Measurements from ENCODE around the gene ENG.
A peak's percentile ranks its signal among the peaks of the same experiment; 100 is the strongest.

Gene ENG

GRCh38 chr9:127780126-127780885 is 74.2 kb downstream of the ENG start:
- no peak overlapping the region; the same call in 1 of the 2 replicates for H3K27ac ChIP-seq
- no peaks in the 10 kb centered on the region for H3K9me3 ChIP-seq (ENCODE audit: severe bottlenecking)
- TF ChIP-seq, protein P1, sequence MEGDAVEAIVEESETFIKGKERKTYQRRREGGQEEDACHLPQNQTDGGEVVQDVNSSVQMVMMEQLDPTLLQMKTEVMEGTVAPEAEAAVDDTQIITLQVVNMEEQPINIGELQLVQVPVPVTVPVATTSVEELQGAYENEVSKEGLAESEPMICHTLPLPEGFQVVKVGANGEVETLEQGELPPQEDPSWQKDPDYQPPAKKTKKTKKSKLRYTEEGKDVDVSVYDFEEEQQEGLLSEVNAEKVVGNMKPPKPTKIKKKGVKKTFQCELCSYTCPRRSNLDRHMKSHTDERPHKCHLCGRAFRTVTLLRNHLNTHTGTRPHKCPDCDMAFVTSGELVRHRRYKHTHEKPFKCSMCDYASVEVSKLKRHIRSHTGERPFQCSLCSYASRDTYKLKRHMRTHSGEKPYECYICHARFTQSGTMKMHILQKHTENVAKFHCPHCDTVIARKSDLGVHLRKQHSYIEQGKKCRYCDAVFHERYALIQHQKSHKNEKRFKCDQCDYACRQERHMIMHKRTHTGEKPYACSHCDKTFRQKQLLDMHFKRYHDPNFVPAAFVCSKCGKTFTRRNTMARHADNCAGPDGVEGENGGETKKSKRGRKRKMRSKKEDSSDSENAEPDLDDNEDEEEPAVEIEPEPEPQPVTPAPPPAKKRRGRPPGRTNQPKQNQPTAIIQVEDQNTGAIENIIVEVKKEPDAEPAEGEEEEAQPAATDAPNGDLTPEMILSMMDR (IDR thresholded peaks at IDR 0.05; ENCODE audit: low read depth, low read length): no peak
- no peaks in the 10 kb centered on the region for H3K36me3 ChIP-seq
- DNase-seq: no peak
- no peak overlapping the region for H3K4me3 ChIP-seq (ENCODE audit: low read depth, low read length)
- H3K27me3 ChIP-seq (ENCODE audit: insufficient read depth, low read depth, severe bottlenecking): no peaks in the 10 kb centered on the region

DNA sequence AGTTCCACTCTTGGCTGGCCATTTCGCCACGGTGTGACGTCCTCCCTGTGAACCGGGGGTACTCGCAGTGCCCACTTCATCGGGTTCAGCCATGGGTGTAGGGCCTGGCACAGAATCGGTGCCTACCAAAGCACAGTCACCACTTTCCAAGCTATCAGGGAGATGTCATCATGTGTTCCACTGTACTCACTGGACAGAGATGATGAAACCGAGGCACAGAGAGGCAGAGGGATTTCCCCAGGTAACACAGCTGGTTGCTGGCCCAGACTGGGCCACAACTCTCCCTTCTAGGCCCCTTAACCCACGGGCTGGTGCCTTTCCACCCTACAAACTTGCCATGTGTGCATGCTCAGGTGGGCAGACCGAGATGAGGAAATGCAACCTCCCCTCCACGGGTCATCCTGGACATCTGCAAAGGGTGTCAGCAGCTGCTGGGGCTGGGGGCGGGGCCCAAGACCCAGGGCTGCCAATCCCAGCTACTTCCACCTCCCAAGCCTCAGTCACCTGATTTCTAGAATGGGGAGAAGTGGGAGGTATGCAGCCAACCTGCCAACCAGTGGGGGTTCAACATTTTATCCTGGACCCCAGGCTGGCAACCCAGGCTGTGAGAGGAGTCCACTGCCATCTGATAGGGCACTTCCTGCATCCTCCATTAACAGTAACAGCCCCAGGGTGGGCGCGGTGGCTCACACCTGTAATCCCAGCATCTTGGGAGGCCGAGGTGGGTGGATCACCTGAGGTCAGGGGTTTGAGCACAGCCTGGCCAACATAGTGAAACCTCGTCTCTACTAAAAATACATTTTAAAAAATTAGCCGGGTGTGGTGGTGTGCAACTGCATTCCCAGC is 75.1 kb downstream of the ENG start:
- Histone ChIP-seq H3K27me3 (ENCODE audit: insufficient read depth, low read depth, severe bottlenecking) (no peaks in the 10 kb centered on the region), H3K27ac (no peak overlapping the region), H3K36me3 (no peaks in the 10 kb centered on the region), H3K9me3 (ENCODE audit: severe bottlenecking) (no peaks in the 10 kb centered on the region), H3K4me3 (ENCODE audit: low read depth, low read length) (no peak overlapping the region)
- TF ChIP-seq, protein P1 (IDR thresholded peaks at IDR 0.05; ENCODE audit: low read depth, low read length): no peak
- DNase-seq: no peak

DNA sequence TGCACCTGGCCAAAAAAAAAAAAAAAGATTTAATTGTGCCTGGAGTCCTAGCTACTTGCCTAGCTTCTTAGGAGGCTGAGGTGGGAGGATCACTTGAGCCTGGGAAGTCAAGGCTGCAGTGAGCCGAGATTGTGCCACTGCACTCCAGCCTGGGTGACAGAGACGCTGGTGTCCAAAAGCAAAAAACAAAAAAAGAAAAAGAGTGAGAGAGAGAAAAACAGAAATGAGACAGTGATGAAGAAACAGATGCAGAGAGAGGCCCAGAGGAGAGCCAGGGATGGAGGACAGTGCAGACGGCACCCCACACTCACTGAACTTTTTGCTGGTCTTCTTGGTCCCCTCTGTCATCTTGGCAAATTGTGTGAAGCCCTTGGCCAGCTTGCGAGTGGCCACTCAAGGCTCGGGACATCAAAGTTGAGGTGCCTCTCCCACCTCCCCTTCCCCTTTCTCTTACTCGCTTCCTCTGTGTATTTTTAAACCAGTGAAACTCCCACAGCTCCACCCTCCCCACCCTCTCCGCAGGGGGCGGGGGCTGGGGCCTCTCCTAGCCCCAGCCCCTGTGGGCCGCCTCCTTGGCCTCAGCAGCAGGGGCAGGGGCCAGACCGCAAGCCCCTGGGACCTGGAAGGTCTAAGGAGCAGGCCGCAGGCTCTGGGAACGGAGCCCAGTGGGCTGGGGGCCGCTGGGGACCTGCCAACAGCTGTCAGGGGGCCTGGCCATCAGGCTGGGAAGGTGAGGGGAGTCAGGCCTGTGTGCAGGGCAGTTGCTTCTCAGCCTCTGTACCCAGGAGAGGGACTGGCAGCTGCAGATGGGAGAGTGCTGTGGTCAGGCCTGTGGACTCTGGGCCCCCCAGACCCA is 76.0 kb downstream of the ENG start, which contains the start of gene SH2D3C:
Gene SH2D3C (minus strand): TSS at position 387 of the 856 bp plus-strand sequence. CDS start 39 bp downstream, at position 348.
- Histone ChIP-seq H3K4me3 (ENCODE audit: low read depth, low read length) (no peak within 1 kb of the TSS), H3K36me3 (no peaks in the 10 kb centered on the region), H3K27ac (peak within 1 kb of the TSS; percentile 6; the same call in 1 of the 2 replicates), H3K9me3 (ENCODE audit: severe bottlenecking) (no peaks in the 10 kb centered on the region), H3K27me3 (ENCODE audit: insufficient read depth, low read depth, severe bottlenecking) (no peaks in the 10 kb centered on the region)
- TF ChIP-seq, protein P1 (IDR thresholded peaks at IDR 0.05; ENCODE audit: low read depth, low read length): no peak
- DNase-seq: no peak

- H3K27me3 ChIP-seq (ENCODE audit: insufficient read depth, low read depth, severe bottlenecking): no peaks in the 10 kb centered on the region
- H3K36me3 ChIP-seq: no peaks in the 10 kb centered on the region
- no peaks in the 10 kb centered on the region for H3K9me3 ChIP-seq (ENCODE audit: severe bottlenecking)
- no peak for DNase-seq
- no peak overlapping the region for H3K4me3 ChIP-seq (ENCODE audit: low read depth, low read length)
- TF ChIP-seq, protein P1 (IDR thresholded peaks at IDR 0.05; ENCODE audit: low read depth, low read length): no peak
- no peak overlapping the region for H3K27ac ChIP-seq
Observed at GRCh38 chr9:127777368-127777980, 77.0 kb downstream of the ENG start.

DNA sequence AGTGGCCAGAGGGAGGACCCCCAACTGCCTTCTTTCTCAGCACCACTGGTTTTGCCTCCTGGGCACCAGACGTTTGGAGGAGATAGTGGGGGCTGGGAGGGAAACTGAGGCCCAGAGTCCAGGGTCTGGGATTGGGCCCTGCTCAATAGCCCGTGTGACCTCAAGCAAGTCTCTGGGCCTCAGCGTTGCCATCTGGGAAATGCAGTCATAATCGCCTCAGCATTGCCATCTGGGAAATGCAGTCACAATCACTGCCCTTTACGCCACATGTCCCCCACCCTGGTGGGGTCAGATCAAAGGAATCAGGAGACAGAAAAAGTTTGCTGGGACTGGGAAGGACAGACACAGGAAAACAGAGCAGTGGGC is 77.6 kb downstream of the ENG start:
- Histone ChIP-seq H3K4me3 (ENCODE audit: low read depth, low read length) (no peak overlapping the region), H3K36me3 (no peaks in the 10 kb centered on the region), H3K27ac (no peak overlapping the region), H3K9me3 (ENCODE audit: severe bottlenecking) (no peaks in the 10 kb centered on the region), H3K27me3 (ENCODE audit: insufficient read depth, low read depth, severe bottlenecking) (no peaks in the 10 kb centered on the region)
- DNase-seq: no peak
- TF ChIP-seq, protein P1 (IDR thresholded peaks at IDR 0.05; ENCODE audit: low read depth, low read length): no peak

Measured in WERI-Rb-1 (cell line).